Endothelial cell of umbilical vein (primary cell): ENCODE results near the gene FLVCR2. TPM values are rescaled to one million over a fixed set of nuclear protein-coding genes. Genes with fewer than 3 reads are reported as not detected.

Experiments used
- BruUV-seq: library from RNA; stranded (reverse); fragments of 400-500 nt; replicated peaks from 2 replicates; lab custom pipeline; 2021; lab: Mats Ljungman, UMichigan
- CTCF ChIA-PET: fragments of 300-600, 350-600 bp; sonication (Branson Sonifier 250); formaldehyde crosslinking; loops from one replicate; lab custom pipeline; 2021; ENCODE audit warnings: antibody characterized with exemption, inconsistent platforms; lab: Charles Lee
- POLR2A ChIA-PET: fragments of 300-600, 350-600 bp; sonication (Branson Sonifier 250); formaldehyde crosslinking; loops from one replicate; lab custom pipeline; 2021; ENCODE audit warnings: antibody characterized with exemption, inconsistent platforms; lab: Charles Lee
- DNase-seq: peaks from one replicate; pipeline ENCODE4 v3.0.0-alpha.2; 2011; ENCODE audit warnings: low read depth, low spot score
- FAIRE-seq: peaks from 2 replicates; lab custom pipeline; 2011; peaks lifted over from hg19 to GRCh38; lab: Jason Lieb, UNC
- H2AFZ ChIP-seq: 2 replicates; pipeline ENCODE4 v1.6.0; 2012; ENCODE audit warnings: low read depth, low read length, control low read depth, inconsistent platforms
- H3K27ac ChIP-seq: 2 replicates; pipeline ENCODE4 v1.5.1; 2011; ENCODE audit warnings: low read depth, mild to moderate bottlenecking, control low read depth, low read length, moderate library complexity; ENCODE audit not compliant: insufficient read depth
- H3K27me3 ChIP-seq, 2 experiments: 2 replicates each; pipeline versions ENCODE4 v1.6.0 to v1.6.1; 2011; ENCODE audit warnings: low read length in 2 of 2, mixed read lengths in 1 of 2; ENCODE audit not compliant: control insufficient read depth in 2 of 2, insufficient read depth in 2 of 2
- H3K36me3 ChIP-seq, 2 experiments: 2 replicates in 1 of 2; 3 replicates in 1 of 2; pipeline ENCODE4 v1.5.1; 2011; ENCODE audit warnings: low read length in 2 of 2, mild to moderate bottlenecking in 1 of 2, moderate library complexity in 1 of 2; ENCODE audit not compliant: control insufficient read depth in 2 of 2, insufficient read depth in 2 of 2; ENCODE audit errors: extremely low read depth in 1 of 2
- H3K4me1 ChIP-seq: 3 replicates; pipeline ENCODE4 v1.5.1; 2011; ENCODE audit warnings: mild to moderate bottlenecking, low read length; ENCODE audit not compliant: control insufficient read depth, insufficient read depth; ENCODE audit errors: extremely low read depth
- H3K4me2 ChIP-seq: 2 replicates; pipeline ENCODE4 v1.6.1; 2011; ENCODE audit warnings: low read length, control low read depth, mixed read lengths; ENCODE audit not compliant: insufficient read depth
- H3K4me3 ChIP-seq, 3 experiments: fragments of 200-600 bp in 1 of 3; sonication (generic), shearing (Covaris generic) in 1 of 3; replicated peaks in 1 of 3; 2 replicates each; pipeline ENCODE4 v1.5.1; 2011 to 2016; ENCODE audit warnings: control low read depth in 3 of 3, low read length in 3 of 3, mild to moderate bottlenecking in 2 of 3, inconsistent platforms in 1 of 3, low read depth in 1 of 3, moderate library complexity in 1 of 3; ENCODE audit not compliant: insufficient read depth in 1 of 3
- H3K79me2 ChIP-seq: 2 replicates; pipeline ENCODE4 v1.6.0; 2012; ENCODE audit warnings: low read length, inconsistent platforms; ENCODE audit not compliant: control insufficient read depth, insufficient read depth
- H3K9ac ChIP-seq: replicated peaks from 2 replicates; pipeline ENCODE3; 2011; ENCODE audit warnings: low read length, control low read depth; ENCODE audit not compliant: insufficient read depth; ENCODE audit errors: extremely low read depth
- H3K9me1 ChIP-seq: replicated peaks from 3 replicates; pipeline ENCODE4 v1.6.0; 2011; ENCODE audit warnings: mild to moderate bottlenecking, low read length; ENCODE audit not compliant: control insufficient read depth, insufficient read depth; ENCODE audit errors: extremely low read depth
- H3K9me3 ChIP-seq: replicated peaks from 2 replicates; pipeline ENCODE4 v1.5.1; 2012; ENCODE audit warnings: low read length, inconsistent platforms; ENCODE audit not compliant: control insufficient read depth, insufficient read depth
- H4K20me1 ChIP-seq: replicated peaks from 2 replicates; pipeline ENCODE3; 2011; ENCODE audit warnings: mild to moderate bottlenecking, low read length; ENCODE audit not compliant: control insufficient read depth, insufficient read depth; ENCODE audit errors: extremely low read depth
- EZH2 ChIP-seq: IDR thresholded peaks from 2 replicates; pipeline ENCODE4 v1.6.1; 2012; ENCODE audit warnings: borderline replicate concordance, low read depth, mild to moderate bottlenecking, moderate library complexity, low read length, inconsistent platforms; ENCODE audit not compliant: severe bottlenecking
- FOS ChIP-seq: IDR thresholded peaks from 2 replicates; pipeline ENCODE4 v1.6.1; 2011; ENCODE audit warnings: mild to moderate bottlenecking, low read length, moderate library complexity, borderline replicate concordance; ENCODE audit not compliant: insufficient read depth
- GATA2 ChIP-seq: IDR thresholded peaks from 2 replicates; pipeline ENCODE4 v1.7.0; 2011; ENCODE audit warnings: low read depth, mild to moderate bottlenecking, moderate library complexity, mixed read lengths, low read length; ENCODE audit not compliant: insufficient read length, insufficient read depth
- JUN ChIP-seq: IDR thresholded peaks from 2 replicates; pipeline ENCODE4 v1.6.1; 2011; ENCODE audit warnings: borderline replicate concordance, low read depth; ENCODE audit not compliant: insufficient read length, insufficient read depth
- MYC ChIP-seq: IDR thresholded peaks from one replicate; pipeline ENCODE4 v1.6.1; 2011; ENCODE audit warnings: mild to moderate bottlenecking, low read depth, low read length
- POLR2A ChIP-seq: IDR thresholded peaks from 2 replicates; pipeline ENCODE4 v1.6.1; 2012; ENCODE audit warnings: low read depth, mild to moderate bottlenecking, control low read depth, low read length
- POLR2AphosphoS5 ChIP-seq: IDR thresholded peaks from 2 replicates; pipeline ENCODE4 v1.6.1; 2012; ENCODE audit warnings: low read depth, mild to moderate bottlenecking, control low read depth, low read length, moderate library complexity; ENCODE audit not compliant: insufficient read depth
- dilution Hi-C: fragments of 300-500 bp; cut with MboI; formaldehyde crosslinking; loops from one replicate; pipeline ENCODE4 v1.15.0; 2019; ENCODE audit warnings: low sequenced_read_pairs; ENCODE audit not compliant: extremely low pct_ligation_motif_present
- intact Hi-C: fragments of 100-400 bp; cut with micrococcal nuclease; formaldehyde crosslinking; loops from one replicate; pipeline ENCODE4 v1.10.0; 2022
- polyA plus RNA-seq, 4 experiments: library from polyadenylated mRNA; depleted of rRNA in 3 of 4; stranded (reverse) in 3 of 4; unstranded in 1 of 4; fragments of >200 nt; gene quantifications; 2 replicates each; pipeline versions ENCODE4 v1.2.1 to v1.2.3, GENCODE V29; 2011 to 2012; ENCODE audit warnings: missing spikeins in 1 of 4
- total RNA-seq: library from RNA; stranded (reverse); gene quantifications from 2 replicates; pipeline ENCODE4 v1.2.3, GENCODE V29; 2021
- TF ChIP-seq, protein P1 (sequence below): IDR thresholded peaks from 2 replicates; pipeline ENCODE4 v1.6.1; 2011; ENCODE audit not compliant: insufficient read depth, insufficient read length
- TF ChIP-seq, protein P2 (sequence below), 2 donors: IDR thresholded peaks; 1 replicate in 1 of 2; 2 replicates in 1 of 2; pipeline ENCODE4 v1.5.1; 2011; ENCODE audit warnings: low read length in 2 of 2, mild to moderate bottlenecking in 2 of 2, moderate library complexity in 2 of 2, control low read depth in 1 of 2, inconsistent platforms in 1 of 2, low read depth in 1 of 2; ENCODE audit not compliant: insufficient read depth in 1 of 2; ENCODE audit errors: extremely low read depth in 1 of 2

FLVCR2 gene
- total and polyA plus RNA-seq, 2 donors (not counting 3 experiments of a cell fraction or from before 2014, with no cell fraction given): 1.4 to 4.9 TPM

DNA sequence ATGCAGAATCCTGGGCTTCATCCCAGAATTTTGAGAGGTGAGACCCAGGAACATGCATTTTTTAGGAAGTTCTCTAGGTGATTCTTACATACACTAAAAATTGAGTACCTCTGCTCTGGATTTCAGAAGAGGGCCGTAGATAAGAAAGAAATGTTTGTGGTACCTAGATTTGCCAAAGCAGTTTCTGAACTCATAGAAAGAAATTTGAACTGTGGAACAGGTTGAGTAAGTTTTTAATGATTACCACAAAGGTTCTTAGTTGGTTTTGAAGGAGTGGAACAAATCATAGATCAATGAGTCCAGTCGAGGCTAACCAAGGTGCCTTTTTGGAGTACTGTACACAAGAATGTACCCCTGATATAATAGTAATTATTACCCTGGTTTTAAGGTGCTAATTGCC is 107.5 kb downstream of the FLVCR2 start:
- no peak for FAIRE-seq
- H3K79me2 ChIP-seq: peaks cover 2% of the 10 kb centered on the region
- H2AFZ ChIP-seq: no peak overlapping the region
- no peak overlapping the region for H3K9ac ChIP-seq
- TF ChIP-seq GATA2 (no peak), POLR2AphosphoS5 (no peak), JUN (no peak), POLR2A (no peak), FOS (no peak), EZH2 (no peak), MYC (no peak)
- TF ChIP-seq, protein P1, sequence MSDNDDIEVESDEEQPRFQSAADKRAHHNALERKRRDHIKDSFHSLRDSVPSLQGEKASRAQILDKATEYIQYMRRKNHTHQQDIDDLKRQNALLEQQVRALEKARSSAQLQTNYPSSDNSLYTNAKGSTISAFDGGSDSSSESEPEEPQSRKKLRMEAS: no peak
- TF ChIP-seq, protein P2, sequence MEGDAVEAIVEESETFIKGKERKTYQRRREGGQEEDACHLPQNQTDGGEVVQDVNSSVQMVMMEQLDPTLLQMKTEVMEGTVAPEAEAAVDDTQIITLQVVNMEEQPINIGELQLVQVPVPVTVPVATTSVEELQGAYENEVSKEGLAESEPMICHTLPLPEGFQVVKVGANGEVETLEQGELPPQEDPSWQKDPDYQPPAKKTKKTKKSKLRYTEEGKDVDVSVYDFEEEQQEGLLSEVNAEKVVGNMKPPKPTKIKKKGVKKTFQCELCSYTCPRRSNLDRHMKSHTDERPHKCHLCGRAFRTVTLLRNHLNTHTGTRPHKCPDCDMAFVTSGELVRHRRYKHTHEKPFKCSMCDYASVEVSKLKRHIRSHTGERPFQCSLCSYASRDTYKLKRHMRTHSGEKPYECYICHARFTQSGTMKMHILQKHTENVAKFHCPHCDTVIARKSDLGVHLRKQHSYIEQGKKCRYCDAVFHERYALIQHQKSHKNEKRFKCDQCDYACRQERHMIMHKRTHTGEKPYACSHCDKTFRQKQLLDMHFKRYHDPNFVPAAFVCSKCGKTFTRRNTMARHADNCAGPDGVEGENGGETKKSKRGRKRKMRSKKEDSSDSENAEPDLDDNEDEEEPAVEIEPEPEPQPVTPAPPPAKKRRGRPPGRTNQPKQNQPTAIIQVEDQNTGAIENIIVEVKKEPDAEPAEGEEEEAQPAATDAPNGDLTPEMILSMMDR (IDR thresholded peaks at IDR 0.05; ENCODE audit: extremely low read depth in 1 of 2, insufficient read depth in 1 of 2, low read depth in 1 of 2, low read length in 2 of 2): no peak
- H3K4me1 ChIP-seq: peaks cover 12% of the 10 kb centered on the region
- no peaks in the 10 kb centered on the region for H3K9me3 ChIP-seq
- dilution Hi-C loops: no loop called here
- H3K36me3 ChIP-seq: peaks cover 10 to 17% of the 10 kb centered on the region in 2 experiments
- no peaks in the 10 kb centered on the region for H3K27me3 ChIP-seq
- ChIA-PET POLR2A (no interaction called here), CTCF (interaction anchor here (0.6 to 1.7 kb wide), 2 partner anchors 23 to 32 kb away, joined by 5 to 6 read pairs; no protein-coding TSS in a partner anchor)
- H3K4me3 ChIP-seq: no peak overlapping the region
- H3K27ac ChIP-seq: no peak overlapping the region
- H3K4me2 ChIP-seq: no peak overlapping the region
- H4K20me1 ChIP-seq: no peaks in the 10 kb centered on the region
- DNase-seq: no peak
- intact Hi-C loops: no loop called here
- H3K9me1 ChIP-seq: no peaks in the 10 kb centered on the region
- no TSS peak for BruUV-seq
